SH-SY5Y (cell line): ENCODE data around the gene ARMC9.

Experiments used
- GATA2 ChIP-seq: IDR thresholded peaks from 2 replicates; pipeline ENCODE4 v1.6.1; 2011; ENCODE audit warnings: mild to moderate bottlenecking, low read depth, low read length
- GATA3 ChIP-seq: IDR thresholded peaks from 2 replicates; pipeline ENCODE4 v1.6.1; 2011; ENCODE audit warnings: low read depth, mild to moderate bottlenecking, low read length, moderate library complexity

The ARMC9 gene

GRCh38 chr2:231380991-231381847, 182.8 kb downstream of the ARMC9 start:
- TF ChIP-seq GATA2 (no peak), GATA3 (no peak)

GRCh38 chr2:231382116-231382515, 183.7 kb downstream of the ARMC9 start:
- TF ChIP-seq GATA2 (no peak), GATA3 (no peak)

- TF ChIP-seq GATA2 (no peak), GATA3 (no peak)
Observed at GRCh38 chr2:231383416-231384108, 185.1 kb downstream of the ARMC9 start.

GRCh38 chr2:231384109-231384435, 185.6 kb downstream of the ARMC9 start:
- no peak for TF ChIP-seq GATA3
- no peak for TF ChIP-seq GATA2

GRCh38 chr2:231384970-231385369, 186.5 kb downstream of the ARMC9 start:
- TF ChIP-seq GATA3 (no peak), GATA2 (no peak)

GRCh38 chr2:231385429-231385828, 187.0 kb downstream of the ARMC9 start:
- TF ChIP-seq GATA3 (no peak), GATA2 (no peak)

- TF ChIP-seq GATA2: no peak
- no peak for TF ChIP-seq GATA3
Observed at GRCh38 chr2:231386446-231386845, 188.0 kb downstream of the ARMC9 start.

- TF ChIP-seq GATA3: no peak
- TF ChIP-seq GATA2: no peak
Observed at GRCh38 chr2:231387904-231388724, 189.7 kb downstream of the ARMC9 start.

GRCh38 chr2:231388725-231389346, 190.4 kb downstream of the ARMC9 start:
- TF ChIP-seq GATA3 (no peak), GATA2 (no peak)

GRCh38 chr2:231390667-231391066, 192.2 kb downstream of the ARMC9 start:
- TF ChIP-seq GATA3: no peak
- no peak for TF ChIP-seq GATA2

GRCh38 chr2:231391981-231392380, 193.6 kb downstream of the ARMC9 start:
- no peak for TF ChIP-seq GATA2
- no peak for TF ChIP-seq GATA3

- TF ChIP-seq GATA3: no peak
- no peak for TF ChIP-seq GATA2
Observed at GRCh38 chr2:231392431-231393148, 194.2 kb downstream of the ARMC9 start.

- TF ChIP-seq GATA3 (no peak), GATA2 (no peak)
Observed at GRCh38 chr2:231393149-231394131, 195.0 kb downstream of the ARMC9 start.
